Progenitor cell of endocrine pancreas (in vitro differentiated cells): ENCODE data around the gene GAPT. TPM values are rescaled to one million over a fixed set of nuclear protein-coding genes. Genes with fewer than 3 reads are reported as not detected.
"Not testable (repeated sequence)": the region's sequence is repeated elsewhere in the genome, so short reads cannot be mapped to it uniquely, and the experiment has no call there.

Experiments
- DNase-seq: peaks from one replicate; pipeline ENCODE4 v3.0.0; 2021; ENCODE audit warnings: low spot score; ENCODE audit not compliant: unreplicated experiment
- H3K27ac Mint-ChIP-seq: 2 replicates; pipeline ENCODE4 v1.8.0; 2021; ENCODE audit warnings: mild to moderate bottlenecking, moderate library complexity, mixed read lengths
- H3K27me3 Mint-ChIP-seq: 2 replicates; pipeline ENCODE4 v1.8.0; 2021; ENCODE audit warnings: mixed read lengths
- H3K36me3 Mint-ChIP-seq: 2 replicates; pipeline ENCODE4 v1.8.0; 2022; ENCODE audit warnings: mixed read lengths; ENCODE audit not compliant: insufficient read depth
- H3K4me1 Mint-ChIP-seq: 2 replicates; pipeline ENCODE4 v1.8.0; 2021; ENCODE audit warnings: low read depth, mixed read lengths
- H3K4me3 Mint-ChIP-seq: 2 replicates; pipeline ENCODE4 v1.8.0; 2021; ENCODE audit warnings: low read depth, mild to moderate bottlenecking, moderate library complexity, mixed read lengths
- H3K9me3 Mint-ChIP-seq: 2 replicates; pipeline ENCODE4 v1.8.0; 2021; ENCODE audit warnings: low read depth, mixed read lengths
- CTCF ChIP-seq: fragments of 200-600 bp; sonication (generic); IDR thresholded peaks from one replicate; pipeline ENCODE4 v1.5.0; 2021; ENCODE audit warnings: antibody characterized with exemption, mild to moderate bottlenecking; ENCODE audit not compliant: unreplicated experiment
- total RNA-seq: library from RNA; stranded (reverse); gene quantifications from 2 replicates; pipeline ENCODE4 v1.2.1, GENCODE V29; 2021

Gene GAPT
- total RNA-seq, 1 donor from 2014 or later = not detected

GRCh38 chr5:58517198-58517597 is 26.0 kb downstream of the GAPT start:
- Mint-ChIP-seq H3K36me3 (no peaks in the 10 kb centered on the region), H3K9me3 (peaks cover 37% of the 10 kb centered on the region), H3K4me1 (no peaks in the 10 kb centered on the region), H3K4me3 (no peak overlapping the region), H3K27ac (no peak overlapping the region), H3K27me3 (no peaks in the 10 kb centered on the region)
- DNase-seq = no peak
- no peak for TF ChIP-seq CTCF

GRCh38 chr5:58523956-58524355 is 32.7 kb downstream of the GAPT start:
- H3K27ac Mint-ChIP-seq = no peak overlapping the region

GRCh38 chr5:58524571-58524970 is 33.3 kb downstream of the GAPT start:
- TF ChIP-seq CTCF = no peak
- H3K9me3 Mint-ChIP-seq = peaks cover 2% of the 10 kb centered on the region

More at GRCh38 chr5:58523956-58524355, 32.7 kb downstream of the GAPT start:
- TF ChIP-seq CTCF = no peak
- DNase-seq = no peak
- H3K27me3 Mint-ChIP-seq = no peaks in the 10 kb centered on the region
- peaks cover 7% of the 10 kb centered on the region for H3K9me3 Mint-ChIP-seq
- H3K36me3 Mint-ChIP-seq = no peaks in the 10 kb centered on the region
- no peak overlapping the region for H3K4me3 Mint-ChIP-seq
- no peaks in the 10 kb centered on the region for H3K4me1 Mint-ChIP-seq

GRCh38 chr5:58530942-58531490 is 39.8 kb downstream of the GAPT start:
- no peaks in the 10 kb centered on the region for H3K36me3 Mint-ChIP-seq
- no peak overlapping the region for H3K4me3 Mint-ChIP-seq
- no peaks in the 10 kb centered on the region for H3K4me1 Mint-ChIP-seq
- no peaks in the 10 kb centered on the region for H3K27me3 Mint-ChIP-seq
- TF ChIP-seq CTCF = no peak
- no peak overlapping the region for H3K27ac Mint-ChIP-seq
- no peak for DNase-seq
- peaks cover 4% of the 10 kb centered on the region for H3K9me3 Mint-ChIP-seq

More at GRCh38 chr5:58524571-58524970, 33.3 kb downstream of the GAPT start:
- no peak overlapping the region for H3K27ac Mint-ChIP-seq
- H3K4me3 Mint-ChIP-seq = no peak overlapping the region
- no peaks in the 10 kb centered on the region for H3K4me1 Mint-ChIP-seq
- no peaks in the 10 kb centered on the region for H3K36me3 Mint-ChIP-seq
- no peak for DNase-seq
- no peaks in the 10 kb centered on the region for H3K27me3 Mint-ChIP-seq

GRCh38 chr5:58541935-58542334 is 50.7 kb downstream of the GAPT start:
- H3K9me3 Mint-ChIP-seq, H3K4me3 Mint-ChIP-seq, H3K4me1 Mint-ChIP-seq, H3K27ac Mint-ChIP-seq, DNase-seq, H3K27me3 Mint-ChIP-seq, H3K36me3 Mint-ChIP-seq: not testable (repeated sequence)

- Mint-ChIP-seq H3K4me1 (peaks cover 1% of the 10 kb centered on the region), H3K27me3 (no peaks in the 10 kb centered on the region), H3K27ac (no peak overlapping the region), H3K36me3 (no peaks in the 10 kb centered on the region), H3K9me3 (peaks cover 9% of the 10 kb centered on the region), H3K4me3 (no peak overlapping the region)
- no peak for DNase-seq
- no peak for TF ChIP-seq CTCF
These were observed 51.5 kb downstream of the GAPT start for GRCh38 chr5:58542709-58543108.
